ENCODE measurements around the gene SAMM50. TPM values are rescaled to one million over a fixed set of nuclear protein-coding genes. Genes with fewer than 3 reads are reported as not detected.

Gene SAMM50
- total RNA-seq, 1 donor from 2014 or later: 22.3 TPM

DNA sequence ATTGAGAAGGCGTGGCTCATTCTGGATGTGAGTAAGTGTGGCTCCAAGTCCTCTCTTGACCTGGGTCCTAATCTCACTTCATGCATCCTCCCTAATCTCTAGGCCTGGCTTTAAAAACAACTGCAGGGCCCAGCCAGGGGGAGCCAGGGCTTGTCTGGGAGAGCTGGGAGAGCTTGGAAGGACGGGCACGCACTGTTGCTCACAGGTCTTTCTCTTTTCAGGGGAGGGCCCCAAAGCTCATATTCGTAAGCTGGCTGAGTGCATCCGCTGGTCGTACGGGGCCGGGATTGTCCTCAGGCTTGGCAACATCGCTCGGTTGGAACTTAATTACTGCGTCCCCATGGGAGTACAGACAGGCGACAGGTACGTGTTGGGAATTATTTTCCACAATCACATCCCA is 34.8 kb downstream of the SAMM50 start:
- no peak overlapping the region for H3K4me3 ChIP-seq
- intact Hi-C loops (cut with DNase I): loop anchor here (5.0 kb wide), 1 partner anchor 92 kb away; no protein-coding TSS in a partner anchor
- no peak for DNase-seq (ENCODE audit: extremely low spot score in 2 of 2)
- no peaks in the 10 kb centered on the region for H3K9me3 ChIP-seq
- H3K27ac ChIP-seq: no peak overlapping the region
- H3K36me3 ChIP-seq: peaks cover 0 to 69% of the 10 kb centered on the region in 2 donors
- H3K27me3 ChIP-seq: no peaks in the 10 kb centered on the region
- H3K4me1 ChIP-seq: no peaks in the 10 kb centered on the region
- no peak for TF ChIP-seq POLR2A (IDR thresholded peaks at IDR 0.05)
- TF ChIP-seq POLR2AphosphoS5 (IDR thresholded peaks at IDR 0.05; ENCODE audit: insufficient read depth in 1 of 2, low read depth in 1 of 2): no peak
- TF ChIP-seq, protein P1, sequence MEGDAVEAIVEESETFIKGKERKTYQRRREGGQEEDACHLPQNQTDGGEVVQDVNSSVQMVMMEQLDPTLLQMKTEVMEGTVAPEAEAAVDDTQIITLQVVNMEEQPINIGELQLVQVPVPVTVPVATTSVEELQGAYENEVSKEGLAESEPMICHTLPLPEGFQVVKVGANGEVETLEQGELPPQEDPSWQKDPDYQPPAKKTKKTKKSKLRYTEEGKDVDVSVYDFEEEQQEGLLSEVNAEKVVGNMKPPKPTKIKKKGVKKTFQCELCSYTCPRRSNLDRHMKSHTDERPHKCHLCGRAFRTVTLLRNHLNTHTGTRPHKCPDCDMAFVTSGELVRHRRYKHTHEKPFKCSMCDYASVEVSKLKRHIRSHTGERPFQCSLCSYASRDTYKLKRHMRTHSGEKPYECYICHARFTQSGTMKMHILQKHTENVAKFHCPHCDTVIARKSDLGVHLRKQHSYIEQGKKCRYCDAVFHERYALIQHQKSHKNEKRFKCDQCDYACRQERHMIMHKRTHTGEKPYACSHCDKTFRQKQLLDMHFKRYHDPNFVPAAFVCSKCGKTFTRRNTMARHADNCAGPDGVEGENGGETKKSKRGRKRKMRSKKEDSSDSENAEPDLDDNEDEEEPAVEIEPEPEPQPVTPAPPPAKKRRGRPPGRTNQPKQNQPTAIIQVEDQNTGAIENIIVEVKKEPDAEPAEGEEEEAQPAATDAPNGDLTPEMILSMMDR (IDR thresholded peaks at IDR 0.05): no peak

DNA sequence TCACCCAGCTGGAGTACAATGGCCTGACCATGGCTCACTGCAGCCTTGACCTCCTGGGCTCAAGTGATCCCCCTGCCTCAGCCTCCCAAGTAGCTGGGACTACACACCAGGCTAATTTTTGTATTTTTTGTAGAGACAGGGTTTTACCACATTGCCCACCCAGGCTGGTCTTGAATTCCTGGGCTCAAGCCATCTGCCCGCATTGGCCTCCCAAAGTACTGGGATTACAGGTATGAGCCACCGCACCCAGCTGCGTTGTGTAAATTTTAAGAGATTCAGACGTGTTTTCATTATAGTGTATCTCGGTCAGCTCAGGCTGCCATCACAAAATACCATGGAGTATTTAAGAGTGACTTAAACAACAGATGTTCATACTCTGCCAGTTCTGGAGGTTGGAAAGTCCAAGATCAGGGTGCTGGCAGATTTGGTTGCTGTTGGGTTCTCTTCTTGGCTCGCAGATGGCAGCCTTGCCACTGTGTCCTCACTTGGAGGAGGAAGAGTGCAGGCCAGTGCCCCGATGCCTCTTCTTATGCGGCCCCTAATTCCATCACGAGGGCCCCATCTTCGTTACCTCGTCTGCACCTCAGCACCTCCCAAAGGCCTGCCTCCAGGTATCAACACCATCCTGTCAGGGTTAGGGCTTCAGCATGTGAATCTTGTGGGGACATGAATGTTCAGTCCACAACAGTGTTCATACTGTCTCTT is 36.2 kb downstream of the SAMM50 start:
- Histone ChIP-seq H3K36me3 (peaks cover 0 to 70% of the 10 kb centered on the region in 2 donors), H3K4me1 (no peaks in the 10 kb centered on the region), H3K4me3 (no peak overlapping the region), H3K27ac (no peak overlapping the region), H3K9me3 (no peaks in the 10 kb centered on the region), H3K27me3 (no peaks in the 10 kb centered on the region)
- intact Hi-C loops (cut with DNase I): loop anchor here (2.0 to 5.0 kb wide), 2 partner anchors 91 to 635 kb away; no protein-coding TSS in a partner anchor
- TF ChIP-seq, protein P1 (IDR thresholded peaks at IDR 0.05): no peak
- TF ChIP-seq POLR2AphosphoS5 (IDR thresholded peaks at IDR 0.05; ENCODE audit: insufficient read depth in 1 of 2, low read depth in 1 of 2) (no peak), POLR2A (IDR thresholded peaks at IDR 0.05) (no peak)
- no peak for DNase-seq (ENCODE audit: extremely low spot score in 2 of 2)

DNA sequence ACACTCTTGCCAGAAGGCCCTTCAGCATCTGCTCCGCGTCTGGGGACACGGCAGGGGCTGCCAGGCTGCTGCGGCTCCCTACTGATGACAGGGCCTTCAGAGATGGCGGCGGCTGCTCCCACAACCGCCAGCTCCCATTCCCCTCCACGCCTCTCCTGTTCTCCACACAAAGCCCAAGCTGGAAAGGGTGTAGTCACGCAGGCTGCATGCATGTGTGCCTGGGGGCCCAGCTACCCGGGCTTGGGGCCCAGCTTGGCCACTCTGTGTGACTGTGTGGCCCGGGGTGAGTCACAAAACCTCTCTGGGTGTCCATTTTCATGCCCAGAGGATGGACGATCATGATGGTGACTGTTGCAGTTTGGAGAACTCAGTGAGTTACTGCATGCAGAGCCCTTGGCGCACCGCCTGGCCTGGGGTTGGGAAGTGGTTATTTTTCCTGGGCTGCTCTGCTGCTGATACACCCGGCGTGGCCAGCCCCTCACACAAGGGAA is 37.1 kb downstream of the SAMM50 start:
- Histone ChIP-seq H3K9me3 (no peaks in the 10 kb centered on the region), H3K36me3 (peaks cover 0 to 72% of the 10 kb centered on the region in 2 donors), H3K27ac (no peak overlapping the region), H3K27me3 (no peaks in the 10 kb centered on the region), H3K4me3 (no peak overlapping the region), H3K4me1 (no peaks in the 10 kb centered on the region)
- DNase-seq (ENCODE audit: extremely low spot score in 2 of 2): no peak
- intact Hi-C loops (cut with DNase I): loop anchor here (2.0 to 5.0 kb wide), 2 partner anchors 90 to 634 kb away; no protein-coding TSS in a partner anchor
- TF ChIP-seq POLR2A (IDR thresholded peaks at IDR 0.05): no peak
- TF ChIP-seq, protein P1 (IDR thresholded peaks at IDR 0.05): no peak
- no peak for TF ChIP-seq POLR2AphosphoS5 (IDR thresholded peaks at IDR 0.05; ENCODE audit: insufficient read depth in 1 of 2, low read depth in 1 of 2)

DNA sequence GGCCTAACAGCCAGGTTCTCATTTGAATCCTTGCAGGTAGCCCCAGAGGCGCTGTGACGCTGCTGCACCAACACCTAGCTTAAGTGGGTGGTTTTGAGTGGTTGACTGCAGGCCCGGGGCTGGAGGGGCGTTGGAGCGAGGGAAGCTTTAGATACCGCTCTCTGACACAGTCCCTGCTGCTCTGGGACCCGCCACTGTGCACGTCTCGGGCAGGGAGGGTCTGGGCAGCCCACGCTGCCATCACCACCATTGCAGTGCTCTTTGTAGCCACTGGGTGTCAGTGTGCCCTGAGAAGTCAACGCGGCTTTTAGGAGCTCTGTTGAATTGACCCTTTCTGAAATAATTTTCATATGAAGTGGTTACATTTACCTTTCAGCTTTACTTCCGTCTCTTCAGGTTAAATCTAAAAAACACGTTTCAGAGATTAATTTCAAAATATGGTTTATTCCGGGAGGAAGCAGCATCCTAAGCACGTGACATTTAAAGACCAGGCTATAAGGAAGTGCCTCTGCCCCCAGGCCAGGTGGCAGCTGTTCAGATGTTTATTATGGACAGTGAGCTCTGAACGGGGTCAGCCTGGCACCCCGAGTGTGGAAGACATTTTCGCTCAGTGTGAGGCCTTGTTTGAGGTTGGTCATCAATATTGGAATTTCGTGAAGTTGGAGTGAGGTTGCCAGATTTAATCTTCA is 38.0 kb downstream of the SAMM50 start:
- peaks cover 0 to 72% of the 10 kb centered on the region in 2 donors for H3K36me3 ChIP-seq

More for the DNA sequence above, 38.0 kb downstream of the SAMM50 start:
- Histone ChIP-seq H3K4me1 (no peaks in the 10 kb centered on the region), H3K27ac (no peak overlapping the region), H3K4me3 (no peak overlapping the region), H3K27me3 (no peaks in the 10 kb centered on the region), H3K9me3 (no peaks in the 10 kb centered on the region)
- TF ChIP-seq POLR2AphosphoS5 (IDR thresholded peaks at IDR 0.05; ENCODE audit: insufficient read depth in 1 of 2, low read depth in 1 of 2): no peak
- TF ChIP-seq, protein P1 (IDR thresholded peaks at IDR 0.05): peak; percentile 91 to 93 (median 92)
- intact Hi-C loops (cut with DNase I): loop anchor here (2.0 to 5.0 kb wide), 2 partner anchors 89 to 634 kb away; no protein-coding TSS in a partner anchor
- DNase-seq (ENCODE audit: extremely low spot score in 2 of 2): no peak
